ENCODE data around the gene NAV2.

DNA sequence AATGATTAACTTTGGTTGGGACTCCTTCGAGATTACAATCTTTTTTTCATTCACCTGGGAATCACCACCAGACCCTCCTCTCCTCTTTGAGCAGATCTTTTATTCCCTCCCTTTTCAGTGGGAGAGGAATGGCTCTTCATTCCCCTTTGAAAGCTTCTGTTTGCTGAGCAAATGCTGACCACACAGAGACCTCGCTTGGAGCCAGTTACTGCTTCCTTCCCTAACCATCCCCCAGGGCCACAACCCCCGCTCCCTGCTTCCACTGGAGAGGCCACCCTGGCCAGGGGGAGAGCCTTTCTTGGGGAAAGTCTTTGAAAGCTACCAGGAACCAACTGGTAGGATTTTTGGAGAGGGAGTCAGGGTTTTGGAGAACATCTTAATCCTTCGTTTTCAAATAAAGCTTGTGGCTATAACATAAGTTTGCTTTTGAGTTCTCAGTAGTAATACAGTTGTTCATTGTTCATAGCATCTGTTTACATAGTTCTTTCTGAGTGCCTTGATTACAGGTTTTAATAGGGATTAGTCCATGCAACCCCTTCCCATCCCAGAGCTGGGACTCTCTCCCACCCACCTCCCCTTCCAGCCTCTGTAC is 309.2 kb downstream of the NAV2 start:
- TF ChIP-seq POLR2AphosphoS5 (IDR thresholded peaks at IDR 0.05) (no peak), EZH2 (IDR thresholded peaks at IDR 0.05; ENCODE audit: borderline replicate concordance, insufficient read depth, low read length, poor library complexity, severe bottlenecking) (no peak), MXI1 (conservative IDR thresholded peaks at IDR 0.05; ENCODE audit: poor library complexity, severe bottlenecking) (no peak)
- TF ChIP-seq, protein P1, sequence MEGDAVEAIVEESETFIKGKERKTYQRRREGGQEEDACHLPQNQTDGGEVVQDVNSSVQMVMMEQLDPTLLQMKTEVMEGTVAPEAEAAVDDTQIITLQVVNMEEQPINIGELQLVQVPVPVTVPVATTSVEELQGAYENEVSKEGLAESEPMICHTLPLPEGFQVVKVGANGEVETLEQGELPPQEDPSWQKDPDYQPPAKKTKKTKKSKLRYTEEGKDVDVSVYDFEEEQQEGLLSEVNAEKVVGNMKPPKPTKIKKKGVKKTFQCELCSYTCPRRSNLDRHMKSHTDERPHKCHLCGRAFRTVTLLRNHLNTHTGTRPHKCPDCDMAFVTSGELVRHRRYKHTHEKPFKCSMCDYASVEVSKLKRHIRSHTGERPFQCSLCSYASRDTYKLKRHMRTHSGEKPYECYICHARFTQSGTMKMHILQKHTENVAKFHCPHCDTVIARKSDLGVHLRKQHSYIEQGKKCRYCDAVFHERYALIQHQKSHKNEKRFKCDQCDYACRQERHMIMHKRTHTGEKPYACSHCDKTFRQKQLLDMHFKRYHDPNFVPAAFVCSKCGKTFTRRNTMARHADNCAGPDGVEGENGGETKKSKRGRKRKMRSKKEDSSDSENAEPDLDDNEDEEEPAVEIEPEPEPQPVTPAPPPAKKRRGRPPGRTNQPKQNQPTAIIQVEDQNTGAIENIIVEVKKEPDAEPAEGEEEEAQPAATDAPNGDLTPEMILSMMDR (IDR thresholded peaks at IDR 0.05; ENCODE audit: poor library complexity, severe bottlenecking) = no peak

All from neural cell (in vitro differentiated cells).